ENCODE results near the gene GEMIN4.
"Not testable (repeated sequence)": the region's sequence is repeated elsewhere in the genome, so short reads cannot be mapped to it uniquely, and the experiment has no call there.

Gene GEMIN4

DNA sequence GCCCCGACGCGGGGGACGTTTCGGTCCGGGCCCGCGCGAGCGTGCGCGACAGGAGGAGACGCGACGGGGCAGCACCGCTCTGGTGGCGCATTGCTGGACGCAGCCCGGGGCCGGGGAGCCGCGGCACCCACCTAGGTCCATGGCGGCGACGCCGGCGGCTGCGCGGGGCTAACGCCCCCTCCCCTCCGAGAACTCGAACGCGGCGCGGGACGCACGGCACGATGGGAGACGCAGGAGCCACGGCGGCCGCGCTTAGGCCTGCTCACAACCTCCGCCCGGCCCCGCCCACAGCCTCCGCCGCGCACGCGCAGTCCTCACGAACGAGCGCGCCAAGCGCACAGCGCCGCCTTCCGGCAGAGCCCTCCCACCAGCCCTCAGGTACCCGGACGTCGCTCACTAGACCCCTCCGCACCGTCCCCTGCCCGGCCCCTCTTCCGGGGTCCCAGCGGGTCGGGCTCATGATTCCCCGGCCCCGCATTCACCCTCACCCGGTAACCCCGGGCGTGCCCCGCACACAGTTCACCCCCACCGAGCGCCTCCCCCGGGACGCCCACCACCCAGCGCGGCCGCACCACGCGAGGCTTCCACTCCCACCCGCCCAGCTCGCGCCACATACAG, at the start of gene GEMIN4:
TSS of gene GEMIN4 (minus strand) at position 263 of the 618 bp plus-strand sequence. CDS start at position 141, 122 bp downstream.
- DNase-seq, result peak; percentile 74

DNA sequence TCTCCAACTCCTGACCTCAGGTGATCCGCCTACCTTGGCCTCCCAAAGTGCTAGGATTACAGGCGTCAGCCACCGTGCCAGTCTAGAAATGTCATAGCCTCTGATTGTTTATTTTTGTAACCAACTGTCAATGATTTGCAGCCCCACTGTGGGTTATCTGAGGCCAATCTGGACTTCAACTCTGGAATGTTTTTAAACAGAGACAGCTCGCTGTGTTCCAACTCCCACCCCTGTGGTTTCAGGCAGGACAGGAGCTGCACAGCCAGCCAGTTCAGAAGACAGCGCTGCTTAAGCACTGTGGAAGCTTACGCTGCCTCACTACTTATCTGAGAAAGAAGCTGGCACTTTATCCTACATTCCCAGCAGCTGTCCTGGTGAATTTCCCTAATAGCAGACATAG, 49.6 kb upstream of the GEMIN4 start:
- DNase-seq, result no peak

DNA sequence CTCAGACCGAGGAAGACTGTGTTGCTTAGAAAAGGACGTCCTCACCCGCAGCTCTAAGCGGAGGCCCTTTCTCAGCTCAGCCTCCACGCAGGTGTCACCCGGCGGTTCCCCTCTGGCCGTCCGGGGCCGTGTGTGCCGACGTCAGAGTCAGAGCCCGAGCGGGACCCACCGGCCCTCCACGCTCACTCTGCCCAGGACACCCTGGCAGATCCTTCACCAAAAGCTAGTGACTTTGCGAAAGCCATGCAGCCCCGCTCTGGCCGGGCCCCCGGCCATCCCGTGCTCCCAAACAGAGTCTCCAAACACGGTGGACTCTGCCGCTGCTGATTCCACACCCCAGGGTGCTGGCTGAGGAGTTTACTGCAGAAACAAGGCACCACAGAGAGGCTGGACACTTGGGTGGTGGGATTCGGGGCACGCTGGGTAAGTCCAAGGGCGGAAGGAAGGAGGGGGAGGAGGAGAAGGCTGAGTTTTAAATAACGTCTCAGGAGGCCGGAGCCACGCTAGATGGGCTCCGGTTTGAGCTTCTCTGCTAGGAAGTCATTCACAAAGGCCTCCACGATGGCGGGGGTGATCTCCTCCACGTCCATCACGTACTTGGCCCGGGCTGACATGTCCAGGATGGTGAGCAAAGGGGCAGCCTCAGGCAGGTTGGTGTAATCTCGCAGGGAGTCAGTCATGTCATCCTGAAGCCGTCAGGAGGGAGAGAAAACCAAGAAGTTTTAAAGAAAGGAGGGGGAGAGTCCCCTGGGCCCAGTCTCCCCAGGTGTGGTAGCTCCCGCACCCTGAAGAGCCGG, 48.6 kb upstream of the GEMIN4 start:
- DNase-seq, result no peak

DNA sequence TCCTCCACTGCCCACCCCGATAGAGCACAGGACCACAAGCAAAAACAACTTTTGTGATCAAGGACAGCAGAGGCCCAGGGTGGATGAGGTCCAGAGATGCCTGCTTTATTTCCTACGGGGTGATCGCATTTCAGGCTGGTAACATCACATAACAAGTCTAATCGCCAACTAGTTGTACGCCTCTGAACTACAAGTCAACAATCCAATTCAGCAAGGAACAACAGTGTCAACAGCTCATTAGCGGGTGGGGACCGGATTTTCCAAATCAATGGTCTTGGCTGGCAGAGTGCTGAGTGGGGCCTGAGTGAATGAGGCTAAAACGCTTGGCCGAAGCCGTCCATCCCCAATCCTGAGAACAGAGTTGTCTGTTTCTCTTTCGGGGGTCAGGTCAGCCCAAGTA, 47.2 kb upstream of the GEMIN4 start:
- DNase-seq, result no peak

DNA sequence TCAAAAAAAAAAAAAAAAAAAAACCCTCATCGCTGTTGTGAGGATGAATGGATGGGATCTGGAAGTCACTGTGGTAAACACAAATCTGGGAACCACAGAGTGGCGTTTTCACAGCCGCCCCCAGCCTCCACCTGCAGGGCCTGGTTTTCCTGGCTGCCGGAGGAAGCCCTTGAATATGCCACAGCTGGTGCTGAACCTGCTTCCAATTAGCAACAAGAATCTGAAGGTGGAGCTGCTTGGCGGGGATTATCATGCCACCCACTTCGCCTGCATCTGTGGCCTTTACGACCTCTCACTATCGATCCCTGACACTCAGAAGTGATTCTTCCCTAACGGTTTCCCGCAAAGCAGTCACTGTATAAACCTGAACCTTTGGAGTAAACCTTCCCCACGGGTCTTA, 46.2 kb upstream of the GEMIN4 start:
- no peak for DNase-seq

DNA sequence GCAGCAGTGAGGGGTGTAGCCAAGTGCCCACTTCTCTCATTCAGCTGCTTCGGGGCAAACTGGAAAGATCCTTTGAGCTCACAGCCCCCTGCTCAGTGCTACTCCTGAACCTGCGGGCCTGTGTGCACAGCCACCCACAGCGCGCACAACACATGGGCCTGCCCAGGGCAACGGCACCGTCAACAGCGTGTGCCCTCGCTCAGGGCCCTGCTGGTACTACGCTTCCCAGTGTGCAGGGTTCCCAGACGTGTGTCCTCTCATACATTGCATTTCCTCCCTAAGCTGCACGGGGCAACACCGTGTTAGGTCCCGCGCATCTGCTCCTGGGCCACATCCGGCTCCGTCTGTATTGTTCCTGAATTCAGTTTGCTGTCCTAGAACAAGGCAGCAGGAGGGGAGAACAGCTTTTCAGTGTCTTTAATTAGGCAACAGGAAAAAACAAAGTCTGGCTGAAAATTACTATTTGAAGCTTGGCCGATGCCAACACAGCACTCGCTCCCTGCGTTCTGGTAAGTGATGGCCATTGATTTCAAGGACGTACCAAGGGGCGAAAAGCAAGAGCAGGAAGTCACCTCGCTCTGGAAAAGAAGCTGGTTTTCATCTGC, 45.3 kb upstream of the GEMIN4 start:
- no peak for DNase-seq

DNA sequence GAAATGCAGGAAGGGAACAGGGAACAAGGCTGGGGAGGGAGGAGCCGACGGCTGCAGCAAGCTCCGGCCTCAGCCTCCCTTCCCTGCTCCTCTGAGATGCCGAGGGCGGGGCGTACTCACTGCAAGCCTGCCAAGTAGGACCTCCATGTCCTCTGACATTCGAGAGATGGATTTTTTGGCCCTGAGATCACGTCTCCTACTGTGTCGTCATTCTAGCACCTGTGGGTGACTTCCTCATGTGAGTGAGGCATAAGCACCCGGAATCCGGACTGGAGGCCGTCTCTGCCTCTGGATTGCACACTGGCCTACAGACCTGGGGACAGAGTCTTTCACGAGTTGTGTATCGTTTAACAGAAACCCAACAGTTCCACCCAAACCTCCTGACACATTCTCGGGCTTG, 44.5 kb upstream of the GEMIN4 start:
- DNase-seq, result no peak

DNA sequence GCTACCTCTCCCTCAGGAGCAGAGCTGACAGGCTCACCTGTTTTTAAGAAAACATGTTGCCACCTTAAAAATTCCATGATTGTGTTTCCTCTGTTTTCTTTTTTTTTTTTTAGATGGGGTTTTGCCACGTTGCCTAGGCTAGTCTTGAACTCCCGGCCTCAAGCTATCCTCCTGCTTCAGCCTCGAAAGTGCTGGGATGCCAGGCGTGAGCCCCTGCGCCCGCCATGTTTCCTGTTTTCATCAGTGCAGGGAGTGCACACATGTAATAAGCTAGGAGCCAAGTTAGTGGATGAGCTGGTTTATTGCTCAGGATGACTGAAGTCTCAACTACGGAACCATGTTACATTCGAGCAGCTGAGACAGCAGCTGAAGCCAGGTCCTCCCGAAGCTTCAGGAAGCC, 43.7 kb upstream of the GEMIN4 start:
- DNase-seq, result no peak

DNA sequence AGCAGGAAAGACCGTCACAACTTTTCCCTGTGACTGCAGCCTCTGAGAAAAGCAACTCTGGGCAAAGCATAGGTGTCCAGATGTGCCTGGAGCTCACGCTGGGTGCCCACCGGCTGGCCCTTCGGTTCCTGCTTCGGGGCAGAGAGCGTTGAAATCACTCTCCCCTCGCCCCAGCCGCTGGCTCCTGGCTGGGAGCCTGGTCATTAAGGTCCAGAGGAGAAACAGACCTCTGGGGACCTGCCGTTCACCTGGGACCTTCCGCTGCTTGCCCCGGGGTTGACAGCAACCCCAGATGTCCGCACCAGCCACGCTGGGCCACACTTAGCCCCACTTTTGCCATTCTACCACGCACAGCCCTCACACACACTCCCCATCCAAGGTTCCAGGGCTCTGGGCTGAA, 43.2 kb upstream of the GEMIN4 start:
- no peak for DNase-seq

DNA sequence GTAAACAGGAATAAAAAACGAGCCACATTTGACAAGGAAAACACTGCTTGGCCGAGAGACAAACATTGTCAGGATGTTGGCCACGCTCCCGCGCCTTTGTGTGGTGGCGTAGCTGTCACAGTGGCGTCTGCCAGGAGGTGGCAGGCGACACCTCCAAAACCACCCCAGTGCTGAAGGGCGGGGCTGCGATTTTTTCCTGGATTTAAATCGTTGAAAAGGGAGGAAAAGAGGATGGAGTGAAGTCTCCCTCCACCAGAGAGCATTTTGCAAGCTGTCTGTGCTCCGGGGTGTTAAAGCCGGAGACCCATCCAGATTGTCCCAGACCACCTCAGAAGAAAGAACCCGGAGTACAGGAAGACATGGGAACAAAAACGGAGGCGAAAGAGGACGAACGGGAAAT, 42.8 kb upstream of the GEMIN4 start:
- no peak for DNase-seq

DNA sequence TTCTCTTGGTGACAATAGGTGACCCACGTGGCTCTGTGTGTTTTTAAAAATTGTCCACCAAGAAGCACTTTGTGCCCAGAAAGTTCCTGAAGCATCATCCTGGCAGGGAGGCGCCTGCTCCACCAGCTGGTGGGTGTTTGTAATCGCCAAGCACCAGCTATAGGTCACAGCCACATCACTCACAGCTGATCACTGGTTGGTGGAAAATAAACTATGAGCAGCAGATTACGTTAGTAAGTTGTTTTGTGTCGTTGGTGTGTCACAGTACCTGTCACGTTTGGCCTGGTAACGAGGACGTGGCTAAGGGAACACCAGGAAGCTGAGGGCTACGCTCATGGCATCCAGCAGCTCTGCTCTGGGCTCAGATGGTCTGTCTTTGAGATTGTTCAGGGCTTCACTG, 40.2 kb upstream of the GEMIN4 start:
- DNase-seq, result no peak

DNA sequence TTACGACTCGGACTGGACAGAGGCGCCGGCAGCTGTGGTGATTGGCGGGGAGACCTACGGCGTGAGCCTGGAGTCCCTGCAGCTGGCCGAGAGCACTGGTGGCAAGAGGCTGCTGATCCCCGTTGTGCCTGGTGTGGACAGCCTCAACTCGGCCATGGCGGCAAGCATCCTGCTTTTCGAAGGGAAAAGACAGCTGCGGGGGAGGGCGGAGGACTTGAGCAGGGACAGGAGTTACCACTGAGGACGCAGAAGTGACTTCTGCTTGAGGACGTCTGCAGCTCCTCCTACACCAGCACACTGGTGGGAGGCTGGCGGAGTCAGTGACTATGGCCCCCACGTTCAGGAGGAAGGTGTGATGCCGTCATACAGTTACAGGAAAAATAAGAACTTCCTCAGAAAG, 39.8 kb upstream of the GEMIN4 start:
- no peak for DNase-seq

DNA sequence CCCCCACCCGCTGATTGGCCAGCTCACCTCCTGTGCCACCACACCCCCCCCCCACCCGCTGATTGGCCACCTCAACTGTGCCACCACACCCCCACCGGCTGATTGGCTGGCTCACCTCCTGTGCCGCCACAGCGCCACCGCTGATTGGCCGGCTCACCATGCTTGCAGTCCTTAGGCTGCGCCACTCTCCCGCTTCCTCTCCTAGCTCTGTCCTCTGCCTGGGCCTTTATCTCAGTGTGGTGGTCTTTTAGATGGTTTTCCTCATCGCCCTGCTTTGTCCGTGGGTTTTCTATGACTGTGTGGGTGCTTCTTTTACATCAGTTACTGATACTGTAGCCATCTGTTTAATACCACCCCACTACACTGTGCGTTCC, 38.8 kb upstream of the GEMIN4 start:
- not testable (repeated sequence) for DNase-seq

DNA sequence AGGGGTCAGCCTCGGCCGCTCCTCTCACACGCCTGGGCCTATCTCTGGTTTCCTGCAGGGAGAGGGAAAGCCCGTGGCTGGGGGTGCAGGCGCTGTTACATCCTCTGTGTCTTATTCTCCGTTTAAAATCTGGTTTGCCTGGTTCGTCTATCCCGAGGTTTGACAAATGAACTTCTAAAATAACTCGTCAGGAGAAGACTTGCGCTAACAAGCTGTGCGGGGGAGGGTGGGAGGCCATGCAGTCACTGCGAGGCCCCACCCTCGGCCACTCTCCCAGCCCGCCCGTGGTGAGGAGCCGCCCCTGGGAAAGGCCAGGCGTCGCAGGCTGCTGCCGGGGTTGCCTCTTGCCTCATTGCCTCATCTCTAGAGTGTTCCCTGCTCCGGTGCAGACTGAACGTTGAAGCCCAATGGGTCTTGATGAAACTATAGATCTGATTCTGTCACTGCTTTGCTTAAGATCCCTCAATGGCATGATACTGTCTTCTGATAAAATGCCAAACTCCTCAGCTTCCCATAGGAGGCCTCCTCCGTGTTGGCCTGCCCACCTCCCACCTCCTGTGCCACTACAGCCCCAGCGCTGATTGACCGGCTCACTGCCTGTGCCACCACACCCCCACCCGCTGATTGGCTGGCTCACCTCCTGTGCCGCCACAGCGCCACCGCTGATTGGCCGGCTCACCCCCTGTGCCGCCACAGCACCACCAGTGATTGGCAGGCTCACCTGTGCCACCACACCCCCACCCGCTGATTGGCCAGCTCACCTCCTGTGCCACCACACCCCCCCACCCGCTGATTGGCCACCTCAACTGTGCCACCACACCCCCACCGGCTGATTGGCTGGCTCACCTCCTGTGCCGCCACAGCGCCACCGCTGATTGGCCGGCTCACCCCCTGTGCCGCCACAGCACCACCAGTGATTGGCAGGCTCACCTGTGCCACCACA, 38.1 kb upstream of the GEMIN4 start:
- DNase-seq, result not testable (repeated sequence)

DNA sequence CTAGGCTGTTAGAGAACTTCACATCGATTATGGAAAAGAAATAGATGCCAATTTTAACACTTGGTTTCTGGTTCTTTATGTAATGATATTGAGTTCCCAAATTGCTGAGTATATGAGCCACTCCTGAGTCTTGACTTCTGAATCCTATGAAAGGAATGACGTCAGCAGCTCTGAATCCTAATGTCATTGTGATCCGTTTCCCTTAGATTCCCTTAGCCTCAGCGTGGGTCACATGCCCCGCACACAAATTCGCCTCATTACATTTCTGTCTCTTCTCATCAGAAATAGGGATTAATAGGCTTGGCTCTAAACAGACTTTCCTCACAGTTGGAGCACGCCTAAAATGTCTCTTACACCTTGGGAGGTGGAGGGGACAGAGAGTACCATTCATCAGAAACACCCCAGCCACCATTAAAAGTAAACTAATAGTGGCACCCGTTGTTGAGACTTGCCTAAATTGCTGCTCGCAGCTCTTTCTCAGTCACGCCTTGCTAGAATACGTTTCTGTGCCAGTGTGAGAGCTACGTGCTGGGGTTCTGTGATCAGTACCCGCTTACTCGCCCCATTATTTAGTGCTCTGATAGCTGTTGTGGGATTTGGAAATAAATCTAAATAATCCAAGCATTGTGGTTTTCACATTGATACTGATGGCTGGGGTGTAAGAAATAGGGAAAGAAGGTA, 37.2 kb upstream of the GEMIN4 start:
- DNase-seq, result no peak

DNA sequence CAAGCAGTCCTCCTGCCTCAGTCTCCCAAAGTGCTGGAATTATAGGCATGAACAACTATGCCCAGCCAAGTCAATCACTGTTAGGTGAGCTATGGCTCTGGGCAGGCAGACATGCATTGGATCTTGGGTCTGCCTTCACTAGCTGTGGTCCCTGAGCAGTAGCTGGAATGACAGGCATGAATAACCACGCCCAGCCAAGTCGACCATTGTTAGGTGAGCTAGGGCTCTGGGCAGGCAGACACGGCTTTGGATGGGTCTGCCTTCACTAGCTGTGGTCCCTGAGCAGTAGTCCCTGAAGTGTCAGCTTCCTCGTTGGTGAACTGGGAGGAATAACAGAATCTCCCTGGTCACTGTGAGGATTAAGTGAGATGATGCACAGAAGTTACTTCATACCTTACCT, 36.5 kb upstream of the GEMIN4 start:
- DNase-seq, result no peak

DNA sequence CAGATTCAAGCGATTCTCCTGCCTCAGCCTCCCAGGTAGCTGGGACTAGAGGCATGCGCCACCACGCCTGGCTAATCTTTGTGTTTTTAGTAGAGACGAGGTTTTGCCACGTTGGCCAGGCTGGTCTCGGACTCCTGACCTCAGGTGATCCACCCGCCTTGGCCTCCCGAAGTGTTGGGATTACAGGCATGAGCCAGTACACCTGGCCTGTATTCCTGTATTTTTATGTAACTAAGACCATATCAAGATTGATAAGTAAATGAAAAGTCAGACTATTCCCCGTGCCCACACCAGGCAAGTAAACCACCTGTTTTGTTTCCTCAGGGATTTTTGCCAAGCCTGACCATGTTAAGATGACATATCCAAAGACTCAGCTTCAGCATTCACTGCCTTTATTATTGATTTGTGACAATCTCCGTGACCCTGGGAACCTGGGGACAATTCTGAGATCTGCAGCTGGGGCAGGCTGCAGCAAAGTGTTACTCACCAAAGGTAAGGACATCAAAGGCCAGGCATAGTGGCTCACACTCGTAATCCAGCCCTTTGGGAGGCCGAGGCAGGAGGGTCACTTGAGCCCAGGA, 35.7 kb upstream of the GEMIN4 start:
- no peak for DNase-seq

DNA sequence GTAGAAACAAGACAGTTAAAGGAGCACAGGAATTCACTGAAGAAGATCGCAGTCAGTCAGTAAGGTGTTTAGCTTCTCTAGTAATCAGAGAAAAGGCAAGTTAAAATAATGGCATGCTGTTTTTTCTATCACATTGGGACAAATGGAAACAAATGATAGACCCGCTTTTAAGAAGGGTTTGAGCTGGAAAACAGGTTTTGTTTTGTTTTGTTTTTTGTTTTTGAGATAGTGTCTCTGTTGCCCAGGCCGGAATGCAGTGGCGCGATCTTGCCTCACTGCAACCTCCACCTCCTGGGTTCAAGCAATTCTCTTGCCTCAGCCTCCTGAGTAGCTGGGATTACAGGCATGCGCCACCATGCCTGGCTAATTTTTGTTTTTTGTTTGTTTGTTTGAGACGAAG, 33.8 kb upstream of the GEMIN4 start:
- DNase-seq, result not testable (repeated sequence)

DNA sequence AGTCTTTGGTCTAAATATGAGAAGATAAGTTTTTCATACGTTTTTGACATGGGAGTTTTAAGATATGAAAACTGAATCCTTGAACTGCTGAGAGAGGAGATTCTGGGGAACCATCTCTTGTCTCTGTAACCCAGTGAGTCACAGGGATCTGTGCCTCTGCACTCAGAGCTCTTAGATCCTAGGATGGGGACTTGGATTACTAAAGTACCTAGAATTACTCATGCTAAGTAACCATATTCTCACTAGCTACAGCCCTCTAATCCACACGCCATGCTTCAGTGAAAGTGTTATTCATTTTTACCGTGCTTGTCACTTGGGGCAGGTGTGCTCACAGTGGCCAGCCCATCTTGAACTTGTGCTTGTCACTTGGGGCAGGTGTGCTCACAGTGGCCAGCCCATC, 32.1 kb upstream of the GEMIN4 start:
- no peak for DNase-seq

DNA sequence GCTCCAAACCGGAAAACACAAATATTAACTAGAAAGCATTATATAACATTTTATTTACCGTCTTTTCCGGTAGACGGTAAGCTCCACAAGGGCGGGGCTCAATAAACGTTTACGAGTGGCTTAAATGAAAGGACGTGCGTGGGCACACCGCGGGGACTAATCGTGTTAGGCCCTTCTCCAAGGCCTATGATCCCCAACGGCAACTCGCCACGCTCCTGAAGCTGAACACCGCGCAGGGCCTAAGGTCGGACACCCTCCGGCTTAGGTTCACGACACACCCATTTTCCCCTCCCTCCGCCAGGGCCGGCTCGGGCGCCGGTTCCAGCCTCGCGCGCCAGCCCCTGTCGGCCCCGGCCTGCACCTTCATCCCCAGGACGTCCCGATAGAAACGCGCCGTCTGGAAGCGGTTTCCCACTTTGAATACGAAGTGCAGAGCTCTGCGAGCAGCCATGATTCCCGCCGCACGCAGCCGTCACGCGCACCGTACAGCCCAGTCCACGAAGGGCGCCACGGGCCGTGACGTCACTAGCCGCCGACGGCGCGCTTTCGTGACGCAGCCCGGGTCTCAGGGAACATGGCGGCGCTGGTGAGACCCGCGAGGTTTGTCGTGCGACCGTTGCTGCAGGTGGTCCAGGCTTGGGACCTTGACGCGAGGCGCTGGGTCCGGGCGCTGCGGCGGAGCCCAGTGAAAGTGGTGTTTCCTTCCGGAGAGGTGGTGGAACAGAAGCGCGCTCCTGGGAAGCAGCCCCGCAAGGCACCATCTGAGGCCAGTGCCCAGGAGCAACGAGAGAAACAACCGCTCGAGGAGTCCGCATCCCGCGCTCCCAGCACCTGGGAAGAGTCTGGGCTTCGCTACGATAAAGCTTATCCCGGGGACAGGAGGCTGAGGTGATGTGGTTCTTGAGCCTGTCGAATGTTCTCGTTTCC, 30.0 kb upstream of the GEMIN4 start, which contains the start of the genes GLOD4 and MRM3:
TSS of gene GLOD4 (minus strand) at position 476 of the 927 bp plus-strand sequence. CDS start at position 451, 25 bp downstream.
TSS of gene MRM3 (plus strand) at position 549 of the 927 bp plus-strand sequence. CDS start at position 575, 26 bp downstream.
- peak; percentile 64 for DNase-seq

DNA sequence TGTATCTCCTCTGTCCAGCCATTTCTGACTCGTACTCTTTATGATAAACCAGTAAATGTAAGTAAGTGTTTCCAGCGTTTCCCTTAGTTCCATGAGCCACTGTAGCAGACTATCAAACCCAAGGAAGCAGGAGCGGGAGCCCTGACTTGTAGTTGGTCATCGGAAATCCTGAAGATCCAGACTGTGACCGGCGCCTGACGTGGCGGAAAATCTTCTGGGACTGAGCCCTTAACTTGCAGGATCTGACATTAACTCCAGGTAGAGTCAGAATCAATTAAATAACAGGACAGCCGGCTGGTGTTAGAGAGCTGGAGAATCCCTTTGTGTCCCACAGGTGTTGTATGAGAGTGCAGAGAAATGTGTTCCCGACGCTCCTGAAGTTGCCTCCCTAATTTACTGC, 26.0 kb upstream of the GEMIN4 start:
- no peak for DNase-seq
